Liver (tissue), 9 donors: ENCODE data around the gene TNFRSF8. TPM values are rescaled to one million over a fixed set of nuclear protein-coding genes. Genes with fewer than 3 reads are reported as not detected.

Experiments
- DNase-seq: peaks from one replicate; pipeline ENCODE4 v3.0.0-alpha.2; 2017; ENCODE audit warnings: low spot score
- H3K27ac ChIP-seq, 2 donors: one replicate each; pipeline ENCODE4 v1.7.0; 2013; ENCODE audit warnings: inconsistent platforms in 2 of 2, low read length in 2 of 2, control low read depth in 1 of 2, low read depth in 1 of 2, mild to moderate bottlenecking in 1 of 2
- H3K27me3 ChIP-seq, 4 donors: one replicate each; pipeline versions ENCODE4 v1.6.1 to v1.7.0; 2013; ENCODE audit warnings: low read length in 3 of 4, inconsistent platforms in 1 of 4, mild to moderate bottlenecking in 1 of 4, moderate library complexity in 1 of 4; ENCODE audit not compliant: control insufficient read depth in 4 of 4, insufficient read depth in 4 of 4
- H3K36me3 ChIP-seq, 4 donors: one replicate each; pipeline versions ENCODE4 v1.6.1 to v1.7.0; 2013; ENCODE audit warnings: low read length in 3 of 4, mild to moderate bottlenecking in 3 of 4, low read depth in 1 of 4, moderate library complexity in 1 of 4; ENCODE audit not compliant: control insufficient read depth in 4 of 4, insufficient read depth in 3 of 4
- H3K4me1 ChIP-seq, 4 donors: one replicate each; pipeline versions ENCODE4 v1.6.1 to v1.7.0; 2013; ENCODE audit warnings: low read length in 3 of 4, mild to moderate bottlenecking in 3 of 4, moderate library complexity in 1 of 4; ENCODE audit not compliant: control insufficient read depth in 4 of 4, insufficient read depth in 4 of 4
- H3K4me3 ChIP-seq, 3 donors: one replicate each; pipeline versions ENCODE4 v1.6.1 to v1.7.0; 2013; ENCODE audit warnings: low read length in 3 of 3, control low read depth in 1 of 3, low read depth in 1 of 3, mild to moderate bottlenecking in 1 of 3
- H3K9ac ChIP-seq, 2 donors: one replicate each; pipeline ENCODE4 v1.7.0; 2013; ENCODE audit warnings: low read length in 2 of 2, mild to moderate bottlenecking in 2 of 2, moderate library complexity in 2 of 2, control low read depth in 1 of 2, low read depth in 1 of 2
- H3K9me3 ChIP-seq, 4 donors: one replicate each; pipeline versions ENCODE4 v1.6.1 to v1.7.0; 2013; ENCODE audit warnings: low read length in 3 of 4; ENCODE audit not compliant: control insufficient read depth in 4 of 4
- ATF3 ChIP-seq: IDR thresholded peaks from 2 replicates; pipeline ENCODE4 v1.6.1; 2016; ENCODE audit warnings: antibody characterized with exemption
- CTCF ChIP-seq: fragments of 150-350 bp; IDR thresholded peaks from 2 replicates; pipeline ENCODE4 v1.5.1; 2017; ENCODE audit warnings: improper control_type of control experiment, low read depth, low read length; ENCODE audit not compliant: missing input control
- EGR1 ChIP-seq, 2 donors: IDR thresholded peaks; 2 replicates each; pipeline ENCODE4 v1.6.1; 2016 to 2018; ENCODE audit warnings: antibody characterized with exemption in 2 of 2, low read depth in 2 of 2
- FOXA1 ChIP-seq: IDR thresholded peaks from 2 replicates; pipeline ENCODE4 v1.6.1; 2016; ENCODE audit warnings: antibody characterized with exemption
- FOXA2 ChIP-seq: IDR thresholded peaks from 2 replicates; pipeline ENCODE4 v1.6.1; 2016; ENCODE audit warnings: antibody characterized with exemption
- GABPA ChIP-seq, 2 donors: IDR thresholded peaks in 1 of 2; conservative IDR thresholded peaks in 1 of 2; 2 replicates each; pipeline ENCODE4 v1.6.1; 2016; ENCODE audit warnings: antibody characterized with exemption in 2 of 2, mild to moderate bottlenecking in 1 of 2, moderate library complexity in 1 of 2
- HNF4A ChIP-seq, 2 donors: conservative IDR thresholded peaks; 2 replicates each; pipeline ENCODE4 v1.6.1; 2016; ENCODE audit warnings: antibody characterized with exemption in 2 of 2, mild to moderate bottlenecking in 2 of 2
- HNF4G ChIP-seq: IDR thresholded peaks from 2 replicates; pipeline ENCODE4 v1.6.1; 2016; ENCODE audit warnings: antibody characterized with exemption
- JUND ChIP-seq, 2 donors: IDR thresholded peaks; 2 replicates each; pipeline ENCODE4 v1.6.1; 2016; ENCODE audit warnings: antibody characterized with exemption in 2 of 2
- MAX ChIP-seq: IDR thresholded peaks from 2 replicates; pipeline ENCODE4 v1.6.1; 2016; ENCODE audit warnings: antibody characterized with exemption
- NR2F2 ChIP-seq: IDR thresholded peaks from 2 replicates; pipeline ENCODE4 v1.6.1; 2016; ENCODE audit warnings: antibody characterized with exemption
- RAD21 ChIP-seq, 2 donors: IDR thresholded peaks; 2 replicates each; pipeline ENCODE4 v1.6.1; 2016; ENCODE audit warnings: antibody characterized with exemption in 2 of 2, mild to moderate bottlenecking in 2 of 2
- REST ChIP-seq: IDR thresholded peaks from 2 replicates; pipeline ENCODE4 v1.6.1; 2016; ENCODE audit warnings: antibody characterized with exemption, mild to moderate bottlenecking
- RXRA ChIP-seq, 2 donors: IDR thresholded peaks; 2 replicates each; pipeline ENCODE4 v1.6.1; 2017 to 2018; ENCODE audit warnings: antibody characterized with exemption in 2 of 2, mild to moderate bottlenecking in 1 of 2
- SP1 ChIP-seq: IDR thresholded peaks from 2 replicates; pipeline ENCODE4 v1.6.1; 2018; ENCODE audit warnings: antibody characterized with exemption, mild to moderate bottlenecking
- TAF1 ChIP-seq: conservative IDR thresholded peaks from 2 replicates; pipeline ENCODE4 v1.6.1; 2016; ENCODE audit warnings: antibody characterized with exemption, mild to moderate bottlenecking
- ZBTB33 ChIP-seq: IDR thresholded peaks from 2 replicates; pipeline ENCODE4 v1.6.1; 2016; ENCODE audit warnings: antibody characterized with exemption
- WGBS: extraction: QIAGEN DNeasy Blood & Tissue Kit; methylation state at CpG from one replicate; pipeline ENCODE4 v1.1.7; 2013; 5-methylcytosine and 5-hydroxymethylcytosine counted together
- polyA plus RNA-seq, 2 donors: library from polyadenylated mRNA; stranded (reverse) in 1 of 2; unstranded in 1 of 2; fragments of 200-250 nt in 1 of 2; fragments of >200 nt in 1 of 2; fragmentation: Nextera tagmentation in 1 of 2; extraction: Ambion mirVana in 1 of 2; gene quantifications; one replicate each; pipeline versions ENCODE4 v1.2.1 to v1.2.3, GENCODE V29; 2013 to 2015
- total RNA-seq, 2 donors: library from RNA; depleted of rRNA; stranded (reverse); fragments of >200 nt; gene quantifications; one replicate each; pipeline ENCODE4 v1.2.3, GENCODE V29; 2014
- donor health status: healthy.
- donor health status: healthy.
- donor health status: healthy.
- donor health status: healthy.
- donor health status: healthy.

Gene TNFRSF8
- total and polyA plus RNA-seq, 4 donors: 0.08 to 0.19 (median 0.12) TPM

- no peak overlapping the region for H3K9ac ChIP-seq
- TF ChIP-seq FOXA1 (no peak), HNF4A (conservative IDR thresholded peaks at IDR 0.05) (no peak), JUND (IDR thresholded peaks at IDR 0.05) (no peak), EGR1 (IDR thresholded peaks at IDR 0.05; ENCODE audit: low read depth in 2 of 2) (no peak), TAF1 (no peak), GABPA (IDR thresholded peaks at IDR 0.05 in 1 of 2, conservative IDR thresholded peaks at IDR 0.05 in 1 of 2) (no peak), MAX (no peak), ATF3 (no peak), RXRA (IDR thresholded peaks at IDR 0.05) (no peak), NR2F2 (no peak), FOXA2 (no peak), REST (no peak), RAD21 (IDR thresholded peaks at IDR 0.05) (no peak), SP1 (no peak), ZBTB33 (no peak), HNF4G (no peak), CTCF (no peak)
- DNase-seq: no peak
- peaks cover 8 to 62% (median 32%) of the 10 kb centered on the region in 4 donors for H3K4me1 ChIP-seq
- H3K9me3 ChIP-seq: no peaks in the 10 kb centered on the region
- H3K4me3 ChIP-seq: no peak overlapping the region
- H3K27ac ChIP-seq: peak overlapping the region; percentile 80 to 96
- no peaks in the 10 kb centered on the region for H3K27me3 ChIP-seq
- WGBS: 68% methylated on average over 8 of the region's 8 CpGs
- no peaks in the 10 kb centered on the region for H3K36me3 ChIP-seq
These were observed 106.5 kb downstream of the TNFRSF8 start for GRCh38 chr1:12169442-12170135.
